ENCODE data around the gene CFAP73. TPM values are rescaled to one million over a fixed set of nuclear protein-coding genes. Genes with fewer than 3 reads are reported as not detected.

The CFAP73 gene
- polyA plus RNA-seq, result not detected in 2 replicates
- not detected in 2 replicates for polyA minus RNA-seq

DNA sequence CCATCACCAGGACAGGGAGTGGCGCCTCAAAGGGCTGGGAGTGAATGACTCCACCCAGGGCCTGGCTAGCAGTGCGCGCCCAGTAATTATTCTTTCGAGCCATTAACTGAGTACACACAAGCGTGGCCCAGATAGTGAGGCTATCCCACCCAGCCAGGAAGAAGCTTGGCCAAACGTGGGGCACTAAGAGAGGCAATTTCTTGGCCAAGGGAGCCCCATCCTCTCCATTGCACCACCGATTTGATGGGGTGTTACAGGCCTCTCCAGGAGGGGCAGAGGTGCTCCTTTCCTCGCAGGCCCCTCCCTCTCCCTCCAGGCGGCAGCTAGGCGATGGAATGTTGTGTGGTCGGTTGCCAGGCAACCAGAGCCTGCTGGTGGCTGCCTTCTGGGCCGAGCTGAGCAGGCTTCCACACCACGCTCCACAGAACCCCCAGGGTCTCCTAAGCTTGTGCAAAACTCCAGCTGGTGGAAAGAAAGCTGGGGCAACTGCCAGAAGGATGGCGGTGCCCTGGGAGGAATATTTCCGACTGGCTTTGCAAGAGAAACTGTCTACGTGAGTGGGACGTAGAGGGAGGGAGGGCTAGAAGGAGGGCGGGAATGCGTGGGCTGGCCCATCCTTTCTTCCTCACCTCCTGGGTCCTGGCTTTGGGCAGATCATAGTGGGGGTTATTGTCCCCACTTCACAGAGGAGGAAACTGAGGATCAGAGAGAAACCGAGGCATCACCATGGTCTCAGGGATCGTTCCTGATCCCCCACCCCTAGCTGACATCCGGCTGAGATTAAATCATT is at the start of gene CFAP73:
Gene CFAP73 (plus strand): TSS at position 364 of the 790 bp plus-strand sequence. CDS start 134 bp downstream, at position 498.
- peak within 1 kb of the TSS; percentile 42 for H3K4me2 ChIP-seq (ENCODE audit: low read length)

DNA sequence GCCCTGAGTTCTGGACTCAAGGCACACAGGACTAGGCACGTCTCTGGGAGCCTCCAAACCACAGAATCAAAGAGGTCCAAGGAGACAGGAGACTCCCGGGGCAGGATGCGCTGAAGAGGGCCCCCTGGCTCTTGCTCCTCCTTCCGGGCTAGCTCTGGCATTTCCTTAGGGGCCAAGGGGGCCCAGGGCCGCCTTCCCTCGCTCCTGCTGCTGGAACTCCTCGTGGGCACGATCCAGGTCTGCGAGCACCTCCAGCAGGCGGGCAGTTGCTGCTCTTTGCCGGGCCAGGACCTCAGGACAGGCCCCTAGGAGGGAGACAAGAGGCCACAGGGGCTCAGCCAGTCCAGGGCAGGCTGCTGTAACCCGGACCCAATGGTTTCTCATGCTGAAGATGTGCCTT is 49.8 kb upstream of the CFAP73 start:
- Histone ChIP-seq H3K27me3 (ENCODE audit: insufficient read depth, low read depth, low read length) (peaks cover 10% of the 10 kb centered on the region), H3K79me2 (replicated peaks; ENCODE audit: insufficient read depth, low read length) (no peaks in the 10 kb centered on the region), H3K9ac (ENCODE audit: low read length) (no peak overlapping the region), H3K36me3 (ENCODE audit: insufficient read depth, low read length) (peaks cover 6% of the 10 kb centered on the region), H3F3A (ENCODE audit: insufficient read depth, low read length, poor library complexity, severe bottlenecking) (no peaks in the 10 kb centered on the region), H3K9me3 (ENCODE audit: low read length) (no peaks in the 10 kb centered on the region), H3K27ac (ENCODE audit: low read length) (no peak overlapping the region), H2AFZ (ENCODE audit: low read depth, low read length) (no peak overlapping the region), H3K4me3 (ENCODE audit: low read length) (no peak overlapping the region), H3K9me2 (ENCODE audit: insufficient read depth, low read length) (no peaks in the 10 kb centered on the region), H3K4me2 (ENCODE audit: low read length) (no peak overlapping the region), H4K20me1 (ENCODE audit: insufficient read depth) (no peaks in the 10 kb centered on the region)
- TF ChIP-seq POLR2AphosphoS5 (IDR thresholded peaks at IDR 0.05) (no peak), EP300 (conservative IDR thresholded peaks at IDR 0.05; ENCODE audit: poor library complexity, severe bottlenecking) (no peak), SMC3 (conservative IDR thresholded peaks at IDR 0.05; ENCODE audit: poor library complexity) (no peak), MXI1 (conservative IDR thresholded peaks at IDR 0.05; ENCODE audit: poor library complexity, severe bottlenecking) (no peak), TAF1 (IDR thresholded peaks at IDR 0.05; ENCODE audit: low read depth) (no peak), RAD21 (conservative IDR thresholded peaks at IDR 0.05) (no peak), EZH2 (IDR thresholded peaks at IDR 0.05; ENCODE audit: borderline replicate concordance, insufficient read depth, low read length, poor library complexity, severe bottlenecking) (no peak)
- TF ChIP-seq, protein P1, sequence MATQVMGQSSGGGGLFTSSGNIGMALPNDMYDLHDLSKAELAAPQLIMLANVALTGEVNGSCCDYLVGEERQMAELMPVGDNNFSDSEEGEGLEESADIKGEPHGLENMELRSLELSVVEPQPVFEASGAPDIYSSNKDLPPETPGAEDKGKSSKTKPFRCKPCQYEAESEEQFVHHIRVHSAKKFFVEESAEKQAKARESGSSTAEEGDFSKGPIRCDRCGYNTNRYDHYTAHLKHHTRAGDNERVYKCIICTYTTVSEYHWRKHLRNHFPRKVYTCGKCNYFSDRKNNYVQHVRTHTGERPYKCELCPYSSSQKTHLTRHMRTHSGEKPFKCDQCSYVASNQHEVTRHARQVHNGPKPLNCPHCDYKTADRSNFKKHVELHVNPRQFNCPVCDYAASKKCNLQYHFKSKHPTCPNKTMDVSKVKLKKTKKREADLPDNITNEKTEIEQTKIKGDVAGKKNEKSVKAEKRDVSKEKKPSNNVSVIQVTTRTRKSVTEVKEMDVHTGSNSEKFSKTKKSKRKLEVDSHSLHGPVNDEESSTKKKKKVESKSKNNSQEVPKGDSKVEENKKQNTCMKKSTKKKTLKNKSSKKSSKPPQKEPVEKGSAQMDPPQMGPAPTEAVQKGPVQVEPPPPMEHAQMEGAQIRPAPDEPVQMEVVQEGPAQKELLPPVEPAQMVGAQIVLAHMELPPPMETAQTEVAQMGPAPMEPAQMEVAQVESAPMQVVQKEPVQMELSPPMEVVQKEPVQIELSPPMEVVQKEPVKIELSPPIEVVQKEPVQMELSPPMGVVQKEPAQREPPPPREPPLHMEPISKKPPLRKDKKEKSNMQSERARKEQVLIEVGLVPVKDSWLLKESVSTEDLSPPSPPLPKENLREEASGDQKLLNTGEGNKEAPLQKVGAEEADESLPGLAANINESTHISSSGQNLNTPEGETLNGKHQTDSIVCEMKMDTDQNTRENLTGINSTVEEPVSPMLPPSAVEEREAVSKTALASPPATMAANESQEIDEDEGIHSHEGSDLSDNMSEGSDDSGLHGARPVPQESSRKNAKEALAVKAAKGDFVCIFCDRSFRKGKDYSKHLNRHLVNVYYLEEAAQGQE (IDR thresholded peaks at IDR 0.05; ENCODE audit: borderline replicate concordance), result no peak
- TF ChIP-seq, protein P2, sequence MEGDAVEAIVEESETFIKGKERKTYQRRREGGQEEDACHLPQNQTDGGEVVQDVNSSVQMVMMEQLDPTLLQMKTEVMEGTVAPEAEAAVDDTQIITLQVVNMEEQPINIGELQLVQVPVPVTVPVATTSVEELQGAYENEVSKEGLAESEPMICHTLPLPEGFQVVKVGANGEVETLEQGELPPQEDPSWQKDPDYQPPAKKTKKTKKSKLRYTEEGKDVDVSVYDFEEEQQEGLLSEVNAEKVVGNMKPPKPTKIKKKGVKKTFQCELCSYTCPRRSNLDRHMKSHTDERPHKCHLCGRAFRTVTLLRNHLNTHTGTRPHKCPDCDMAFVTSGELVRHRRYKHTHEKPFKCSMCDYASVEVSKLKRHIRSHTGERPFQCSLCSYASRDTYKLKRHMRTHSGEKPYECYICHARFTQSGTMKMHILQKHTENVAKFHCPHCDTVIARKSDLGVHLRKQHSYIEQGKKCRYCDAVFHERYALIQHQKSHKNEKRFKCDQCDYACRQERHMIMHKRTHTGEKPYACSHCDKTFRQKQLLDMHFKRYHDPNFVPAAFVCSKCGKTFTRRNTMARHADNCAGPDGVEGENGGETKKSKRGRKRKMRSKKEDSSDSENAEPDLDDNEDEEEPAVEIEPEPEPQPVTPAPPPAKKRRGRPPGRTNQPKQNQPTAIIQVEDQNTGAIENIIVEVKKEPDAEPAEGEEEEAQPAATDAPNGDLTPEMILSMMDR (IDR thresholded peaks at IDR 0.05; ENCODE audit: poor library complexity, severe bottlenecking), result no peak

More for the DNA sequence above, at the start of gene CFAP73:
- H4K20me1 ChIP-seq (ENCODE audit: insufficient read depth), result no peaks in the 10 kb centered on the region
- peaks cover 25% of the 10 kb centered on the region for H3K27me3 ChIP-seq (ENCODE audit: insufficient read depth, low read depth, low read length)
- no peaks in the 10 kb centered on the region for H3K79me2 ChIP-seq (replicated peaks; ENCODE audit: insufficient read depth, low read length)
- H3K27ac ChIP-seq (ENCODE audit: low read length), result peak within 1 kb of the TSS; percentile 22
- H3F3A ChIP-seq (ENCODE audit: insufficient read depth, low read length, poor library complexity, severe bottlenecking), result no peaks in the 10 kb centered on the region
- H2AFZ ChIP-seq (ENCODE audit: low read depth, low read length), result no peak within 1 kb of the TSS
- H3K9ac ChIP-seq (ENCODE audit: low read length), result peak within 1 kb of the TSS; percentile 43
- TF ChIP-seq TAF1 (IDR thresholded peaks at IDR 0.05; ENCODE audit: low read depth) (no peak), RAD21 (conservative IDR thresholded peaks at IDR 0.05) (peak; percentile 18), POLR2AphosphoS5 (IDR thresholded peaks at IDR 0.05) (no peak), EP300 (conservative IDR thresholded peaks at IDR 0.05; ENCODE audit: poor library complexity, severe bottlenecking) (peak; percentile 27), SMC3 (conservative IDR thresholded peaks at IDR 0.05; ENCODE audit: poor library complexity) (no peak), EZH2 (IDR thresholded peaks at IDR 0.05; ENCODE audit: borderline replicate concordance, insufficient read depth, low read length, poor library complexity, severe bottlenecking) (no peak), MXI1 (conservative IDR thresholded peaks at IDR 0.05; ENCODE audit: poor library complexity, severe bottlenecking) (peak; percentile 68)
- TF ChIP-seq, protein P2 (IDR thresholded peaks at IDR 0.05; ENCODE audit: poor library complexity, severe bottlenecking), result peak; percentile 42
- TF ChIP-seq, protein P1 (IDR thresholded peaks at IDR 0.05; ENCODE audit: borderline replicate concordance), result no peak
- H3K9me3 ChIP-seq (ENCODE audit: low read length), result no peaks in the 10 kb centered on the region
- no peaks in the 10 kb centered on the region for H3K9me2 ChIP-seq (ENCODE audit: insufficient read depth, low read length)
- peak within 1 kb of the TSS; percentile 52 for H3K4me3 ChIP-seq (ENCODE audit: low read length)
- H3K36me3 ChIP-seq (ENCODE audit: insufficient read depth, low read length), result no peaks in the 10 kb centered on the region

Measured in neural cell (in vitro differentiated cells).